Motor neuron (in vitro differentiated cells): Measurements from ENCODE around the gene PCDHB8. TPM values are rescaled to one million over a fixed set of nuclear protein-coding genes. Genes with fewer than 3 reads are reported as not detected.
"Not testable (repeated sequence)": the region's sequence is repeated elsewhere in the genome, so short reads cannot be mapped to it uniquely, and the experiment has no call there.

Experiments
- ATAC-seq, 8 experiments: fragments of 200-7000 bp; cut with Tn5 transposase; replicated peaks in 6 of 8; 2 replicates each; pipeline ENCODE4 v1.8.0; 2021; ENCODE audit warnings: mild to moderate bottlenecking in 8 of 8, moderate library complexity in 8 of 8
- H3K27ac ChIP-seq, 2 donors: fragments of 250-450 bp; sonication (Bioruptor Pico); 2 replicates each; pipeline ENCODE4 v1.9.0; 2021; ENCODE audit warnings: antibody characterized with exemption in 2 of 2, mild to moderate bottlenecking in 2 of 2, moderate library complexity in 1 of 2
- H3K4me1 ChIP-seq, 2 donors: fragments of 250-450 bp; sonication (Bioruptor Pico); replicated peaks in 1 of 2; 2 replicates each; pipeline ENCODE4 v1.6.1; 2021; ENCODE audit warnings: antibody characterized with exemption in 2 of 2, mild to moderate bottlenecking in 2 of 2, moderate library complexity in 1 of 2
- H3K4me3 ChIP-seq, 5 donors: fragments of 250-450 bp; sonication (Bioruptor Pico); 2 replicates each; pipeline ENCODE4 v1.9.0; 2021; ENCODE audit warnings: antibody characterized with exemption in 5 of 5, mild to moderate bottlenecking in 5 of 5, moderate library complexity in 4 of 5
- WGBS, 10 experiments: fragments of 450-650 bp; shearing (Covaris generic); methylation state at CpG; one replicate each; pipeline ENCODE4 v1.0.0; 2022; 5-methylcytosine and 5-hydroxymethylcytosine counted together
- in situ Hi-C, 9 experiments: fragments of 400-800 bp; cut with MboI; loops; one replicate each; pipeline ENCODE4 v1.15.0; 2021; ENCODE audit warnings: low sequenced_read_pairs in 9 of 9, low pct_unique_long_range_greater_than_20kb in 2 of 9; ENCODE audit not compliant: unreplicated experiment in 9 of 9
- total RNA-seq, 8 experiments: library from RNA; unstranded; fragments of 300-600 nt; gene quantifications; 2 replicates each; pipeline versions ENCODE4 v1.2.3 to v1.2.4, GENCODE V29; 2022

Gene PCDHB8
- total RNA-seq, 8 experiments from 2014 or later, result 0.11 to 4.4 (median 1.8) TPM

- in situ Hi-C loops, result loop anchor here in 3 of 9 experiments (25.0 kb wide), 1 partner anchor 348 kb away; no protein-coding TSS in a partner anchor
- not testable (repeated sequence) for H3K27ac ChIP-seq, H3K4me3 ChIP-seq, H3K4me1 ChIP-seq, ATAC-seq
- 30 to 100% (median 67%) methylated on average over 2 to 5 of the region's 12 CpGs; no CpG with 5 or more reads in 6 of the 10 experiments for WGBS, 10 experiments
These were observed 37.0 kb downstream of the PCDHB8 start for GRCh38 chr5:141214583-141214982.

GRCh38 chr5:141215504-141215903, 37.9 kb downstream of the PCDHB8 start:
- not testable (repeated sequence) for ATAC-seq, H3K4me1 ChIP-seq, H3K4me3 ChIP-seq, H3K27ac ChIP-seq
- in situ Hi-C loops, result loop anchor here in 3 of 9 experiments (25.0 kb wide), 1 partner anchor 347 kb away; no protein-coding TSS in a partner anchor
- WGBS, 10 experiments, result 0 to 100% (median 40%) methylated on average over 1 to 11 of the region's 40 CpGs; no CpG with 5 or more reads in 5 of the 10 experiments

GRCh38 chr5:141216035-141216434, 38.4 kb downstream of the PCDHB8 start:
- H3K4me3 ChIP-seq, H3K4me1 ChIP-seq, H3K27ac ChIP-seq, ATAC-seq: not testable (repeated sequence)
- in situ Hi-C loops, result loop anchor here in 3 of 9 experiments (25.0 kb wide), 1 partner anchor 346 kb away; no protein-coding TSS in a partner anchor
- 0 to 71% methylated on average over 1 to 2 of the region's 26 CpGs; no CpG with 5 or more reads in 8 of the 10 experiments for WGBS, 10 experiments

GRCh38 chr5:141223112-141223783, 45.7 kb downstream of the PCDHB8 start, which contains the start of gene PCDHB14:
TSS of gene PCDHB14 (plus strand) at chr5:141223343. CDS start at chr5:141223506, 163 bp downstream.
- peak within 1 kb of the TSS in 1 of 2 donors; percentile 47 for H3K27ac ChIP-seq
- peak; percentile 61 to 94 (median 86) for ATAC-seq
- in situ Hi-C loops, result loop anchor here in 3 of 9 experiments (25.0 kb wide), 1 partner anchor 339 kb away; no protein-coding TSS in a partner anchor
- peak within 1 kb of the TSS; percentile 22 to 42 (median 38) for H3K4me3 ChIP-seq
- WGBS, 10 experiments, result 0 to 45% (median 12%) methylated on average over 2 to 15 of the region's 15 CpGs
- H3K4me1 ChIP-seq, result no peaks in the 10 kb centered on the region

GRCh38 chr5:141224844-141225243, 47.3 kb downstream of the PCDHB8 start:
- H3K4me3 ChIP-seq, result peak overlapping the region in 1 of 5 donors; percentile 17
- ATAC-seq, H3K27ac ChIP-seq, H3K4me1 ChIP-seq: not testable (repeated sequence)
- in situ Hi-C loops, result loop anchor here in 3 of 9 experiments (25.0 kb wide), 1 partner anchor 337 kb away; no protein-coding TSS in a partner anchor
- no CpG with 5 or more reads among the region's 40 CpGs for WGBS, 10 experiments

GRCh38 chr5:141225421-141225820, 47.8 kb downstream of the PCDHB8 start:
- ATAC-seq, in situ Hi-C loops, H3K4me1 ChIP-seq, H3K27ac ChIP-seq, H3K4me3 ChIP-seq: not testable (repeated sequence)
- 23 to 83% (median 68%) methylated on average over 1 to 3 of the region's 30 CpGs; no CpG with 5 or more reads in 7 of the 10 experiments for WGBS, 10 experiments

Other genes starting within 250 kb of the PCDHB8 start
- gene PCDHAC2, start 211.3 kb upstream of the PCDHB8 start, total RNA-seq, result 10 to 100 TPM in 1 of 8 experiments, 1 to 10 TPM in 5, under 1 TPM in 2; 0.10 to 24.4 (median 4.8) TPM
- gene PCDHB1, start 126.4 kb upstream of the PCDHB8 start, total RNA-seq, result under 1 TPM in 7 of 8 experiments, not detected in 1; 0.04 to 0.43 (median 0.11) TPM
- 10 to 100 TPM in 5 of 8 experiments, 1 to 10 TPM in 2, under 1 TPM in 1; 0.36 to 45.7 (median 10.3) TPM for gene PCDHB2, start 83.2 kb upstream of the PCDHB8 start, total RNA-seq
- 1 to 10 TPM in 7 of 8 experiments, not detected in 1; 1.6 to 7.6 (median 2.8) TPM for gene PCDHB3, start 77.3 kb upstream of the PCDHB8 start, total RNA-seq
- 1 to 10 TPM in 4 of 8 experiments, under 1 TPM in 4; 0.20 to 2.0 (median 1.2) TPM for gene PCDHB4, start 56.0 kb upstream of the PCDHB8 start, total RNA-seq
- gene PCDHB5, start 42.6 kb upstream of the PCDHB8 start, total RNA-seq, result 10 to 100 TPM in 3 of 8 experiments, 1 to 10 TPM in 1, under 1 TPM in 3, not detected in 1; 0.27 to 51.6 (median 8.5) TPM
- gene PCDHB6, start 27.7 kb upstream of the PCDHB8 start, total RNA-seq, result 1 to 10 TPM in 4 of 8 experiments, under 1 TPM in 3, not detected in 1; 0.28 to 2.8 (median 2.3) TPM
- 1 to 10 TPM in 3 of 8 experiments, under 1 TPM in 5; 0.20 to 2.0 (median 0.50) TPM for gene PCDHB7, start 5.1 kb upstream of the PCDHB8 start, total RNA-seq
- 1 to 10 TPM in 5 of 8 experiments, under 1 TPM in 3; 0.25 to 3.4 (median 1.8) TPM for gene PCDHB16, start 4.6 kb downstream of the PCDHB8 start, total RNA-seq
- 10 to 100 TPM in 1 of 8 experiments, 1 to 10 TPM in 6, under 1 TPM in 1; 0.72 to 10.1 (median 2.3) TPM for gene PCDHB9, start 9.4 kb downstream of the PCDHB8 start, total RNA-seq
- 10 to 100 TPM in 1 of 8 experiments, 1 to 10 TPM in 4, under 1 TPM in 3; 0.20 to 25.4 (median 5.5) TPM for gene PCDHB10, start 14.6 kb downstream of the PCDHB8 start, total RNA-seq
- gene PCDHB11, start 21.8 kb downstream of the PCDHB8 start, total RNA-seq, result 1 to 10 TPM in 6 of 8 experiments, under 1 TPM in 2; 0.46 to 6.1 (median 3.4) TPM
- gene PCDHB12, start 30.9 kb downstream of the PCDHB8 start, total RNA-seq, result 1 to 10 TPM in 5 of 8 experiments, under 1 TPM in 3; 0.31 to 8.9 (median 2.9) TPM
- gene PCDHB13, start 36.1 kb downstream of the PCDHB8 start, total RNA-seq, result 1 to 10 TPM in 7 of 8 experiments, under 1 TPM in 1; 0.25 to 6.7 (median 2.9) TPM
- 10 to 100 TPM in 1 of 8 experiments, 1 to 10 TPM in 7; 1.2 to 16.7 (median 6.5) TPM for gene PCDHB14, start 45.6 kb downstream of the PCDHB8 start, total RNA-seq
- 1 to 10 TPM in 6 of 8 experiments, under 1 TPM in 2; 0.25 to 8.6 (median 3.5) TPM for gene PCDHB15, start 67.6 kb downstream of the PCDHB8 start, total RNA-seq
- 1 to 10 TPM in 1 of 8 experiments, under 1 TPM in 5, not detected in 2; 0.14 to 1.4 (median 0.54) TPM for gene SLC25A2, start 126.3 kb downstream of the PCDHB8 start, total RNA-seq
- 100 to 1,000 TPM in 2 of 8 experiments, 10 to 100 TPM in 6; 58.8 to 118 (median 71.3) TPM for gene TAF7, start 143.0 kb downstream of the PCDHB8 start, total RNA-seq
- gene PCDHGA1, start 152.7 kb downstream of the PCDHB8 start, total RNA-seq, result 1 to 10 TPM in 2 of 8 experiments, under 1 TPM in 6; 0.23 to 1.3 (median 0.79) TPM
- 1 to 10 TPM in 2 of 8 experiments, under 1 TPM in 6; 0.16 to 1.5 (median 0.34) TPM for gene PCDHGA2, start 161.0 kb downstream of the PCDHB8 start, total RNA-seq
- 10 to 100 TPM in 1 of 8 experiments, 1 to 10 TPM in 1, under 1 TPM in 6; 0.05 to 32.1 (median 0.65) TPM for gene PCDHGA3, start 166.0 kb downstream of the PCDHB8 start, total RNA-seq
- 1 to 10 TPM in 3 of 8 experiments, under 1 TPM in 5; 0.33 to 4.4 (median 0.83) TPM for gene PCDHGB1, start 172.3 kb downstream of the PCDHB8 start, total RNA-seq
- gene PCDHGA4, start 177.2 kb downstream of the PCDHB8 start, total RNA-seq, result 1 to 10 TPM in 5 of 8 experiments, under 1 TPM in 3; 0.22 to 3.2 (median 1.4) TPM
- gene PCDHGB2, start 182.2 kb downstream of the PCDHB8 start, total RNA-seq, result 10 to 100 TPM in 1 of 8 experiments, 1 to 10 TPM in 2, under 1 TPM in 5; 0.41 to 10.7 (median 0.83) TPM
- 1 to 10 TPM in 2 of 8 experiments, under 1 TPM in 6; 0.16 to 5.2 (median 0.50) TPM for gene PCDHGA5, start 186.4 kb downstream of the PCDHB8 start, total RNA-seq
- gene PCDHGB3, start 192.5 kb downstream of the PCDHB8 start, total RNA-seq, result 1 to 10 TPM in 3 of 8 experiments, under 1 TPM in 5; 0.22 to 6.5 (median 0.59) TPM
- gene PCDHGA6, start 196.1 kb downstream of the PCDHB8 start, total RNA-seq, result 1 to 10 TPM in 4 of 8 experiments, under 1 TPM in 4; 0.11 to 6.9 (median 0.88) TPM
- 1 to 10 TPM in 2 of 8 experiments, under 1 TPM in 6; 0.16 to 5.8 (median 0.52) TPM for gene PCDHGA7, start 205.0 kb downstream of the PCDHB8 start, total RNA-seq
- gene PCDHGB4, start 209.9 kb downstream of the PCDHB8 start, total RNA-seq, result 10 to 100 TPM in 1 of 8 experiments, 1 to 10 TPM in 5, under 1 TPM in 2; 0.22 to 92.9 (median 1.4) TPM
- gene PCDHGA8, start 214.8 kb downstream of the PCDHB8 start, total RNA-seq, result 1 to 10 TPM in 2 of 8 experiments, under 1 TPM in 6; 0.11 to 5.7 (median 0.57) TPM
- 10 to 100 TPM in 1 of 8 experiments, 1 to 10 TPM in 3, under 1 TPM in 4; 0.05 to 11.4 (median 0.83) TPM for gene PCDHGB5, start 220.2 kb downstream of the PCDHB8 start, total RNA-seq
- 1 to 10 TPM in 4 of 8 experiments, under 1 TPM in 4; 0.22 to 5.5 (median 1.3) TPM for gene PCDHGA9, start 225.0 kb downstream of the PCDHB8 start, total RNA-seq
- gene PCDHGB6, start 230.2 kb downstream of the PCDHB8 start, total RNA-seq, result 10 to 100 TPM in 5 of 8 experiments, 1 to 10 TPM in 3; 1.1 to 46.7 (median 31.5) TPM
- 1 to 10 TPM; 2.1 to 7.6 (median 4.4) TPM for gene PCDHGA10, start 235.2 kb downstream of the PCDHB8 start, total RNA-seq
- gene PCDHGB7, start 239.9 kb downstream of the PCDHB8 start, total RNA-seq, result 10 to 100 TPM in 2 of 8 experiments, 1 to 10 TPM in 6; 4.7 to 31.4 (median 9.2) TPM
- 1 to 10 TPM; 1.3 to 8.8 (median 3.8) TPM for gene PCDHGA11, start 243.3 kb downstream of the PCDHB8 start, total RNA-seq